Cardiac septum (tissue), 1 donor: ENCODE data around the gene HHIP. TPM values are rescaled to one million over a fixed set of nuclear protein-coding genes. Genes with fewer than 3 reads are reported as not detected.

Experiments
- DNase-seq: peaks from one replicate; pipeline ENCODE4 v3.0.0-alpha.2; 2020; ENCODE audit warnings: low spot score
- intact Hi-C: fragments of 100-400 bp; cut with DNase I; formaldehyde crosslinking; loops from one replicate; pipeline ENCODE4 v1.14.0; 2022
- total RNA-seq: library from RNA; stranded (reverse); fragmentation: NEBNext Ultra II Directional; extraction: Animal tissue kit (Norgen Biotek cat#: 25700); gene quantifications from one replicate; pipeline ENCODE4 v1.2.1, GENCODE V29; 2021
- donor health status: DM: no; HTN: no; CAD: no.

Gene HHIP
- total RNA-seq, 1 donor from 2014 or later = 0.30 TPM

DNA sequence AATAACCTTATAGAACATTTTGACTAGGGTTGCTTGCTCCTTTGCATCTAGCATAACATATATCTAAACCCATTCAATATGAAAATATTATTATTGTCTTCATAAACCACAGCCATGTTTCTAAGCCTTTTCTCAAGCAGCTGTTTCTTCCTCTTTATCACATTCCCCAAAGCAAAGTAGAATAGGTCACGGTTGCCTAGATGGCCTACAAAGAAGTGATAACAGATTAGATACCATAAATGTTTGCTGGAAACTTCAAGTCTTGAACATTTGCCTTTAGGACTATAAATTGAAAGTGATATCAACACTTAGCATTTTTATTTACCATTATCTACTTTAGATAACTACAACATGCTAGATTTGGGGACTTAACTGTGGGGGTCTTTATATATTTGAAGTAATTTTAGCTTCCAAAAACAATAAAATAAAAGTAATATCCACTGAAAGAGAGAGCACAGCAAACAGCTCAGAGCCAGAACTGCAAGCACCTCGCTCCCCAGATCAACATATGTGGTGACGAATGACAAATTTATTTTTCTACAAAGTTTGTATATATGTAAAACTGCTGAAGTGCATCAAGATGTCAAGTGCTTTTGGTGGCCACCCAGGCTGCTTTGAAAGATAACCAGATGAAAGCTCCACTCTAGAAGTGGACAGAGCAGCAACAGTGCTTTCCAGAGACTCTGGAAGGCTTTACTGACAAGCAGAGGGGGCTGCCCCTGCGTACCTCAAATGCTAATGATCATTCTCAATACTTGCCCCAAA, 8.0 kb downstream of the HHIP start:
- intact Hi-C loops = no loop called here
- DNase-seq = no peak

DNA sequence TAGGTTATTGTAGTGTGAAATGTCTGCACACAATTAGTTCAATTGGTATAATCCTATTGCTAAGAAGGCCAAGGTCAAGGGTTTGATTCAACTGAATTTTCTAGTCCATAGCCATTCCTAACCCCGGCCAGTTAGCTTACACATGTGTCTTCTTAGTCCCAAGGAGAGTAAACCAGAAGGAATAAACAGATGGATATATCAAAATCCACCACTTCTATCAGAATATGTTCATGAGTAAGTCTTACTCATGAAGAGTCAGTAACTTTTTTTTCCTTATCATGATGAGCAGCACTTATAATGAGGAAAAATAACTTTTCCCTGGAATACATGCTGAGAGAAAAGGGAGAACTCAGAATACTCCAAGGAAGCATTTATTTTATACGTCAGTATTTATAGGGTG, 9.5 kb downstream of the HHIP start:
- no peak for DNase-seq
- intact Hi-C loops = no loop called here

DNA sequence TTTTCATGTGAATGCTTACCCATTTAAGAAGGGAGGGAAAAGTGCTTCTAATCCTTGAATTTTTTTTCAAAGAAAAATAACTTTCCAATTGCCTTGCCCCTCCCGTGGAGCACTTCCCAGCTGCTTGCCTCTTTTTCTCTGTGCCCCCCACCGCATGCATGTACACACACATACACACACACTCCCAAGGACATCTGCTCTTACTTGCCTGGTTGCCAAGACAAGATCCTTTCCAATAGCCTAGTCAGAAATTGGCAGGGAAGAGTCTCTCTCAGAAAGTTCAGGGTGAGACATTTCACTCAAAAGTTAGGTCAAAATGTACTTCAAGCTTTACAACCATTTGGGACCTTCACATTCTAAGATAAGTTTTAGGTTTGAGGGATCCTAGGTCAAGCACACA, 10.9 kb downstream of the HHIP start:
- intact Hi-C loops = no loop called here
- DNase-seq = no peak

DNA sequence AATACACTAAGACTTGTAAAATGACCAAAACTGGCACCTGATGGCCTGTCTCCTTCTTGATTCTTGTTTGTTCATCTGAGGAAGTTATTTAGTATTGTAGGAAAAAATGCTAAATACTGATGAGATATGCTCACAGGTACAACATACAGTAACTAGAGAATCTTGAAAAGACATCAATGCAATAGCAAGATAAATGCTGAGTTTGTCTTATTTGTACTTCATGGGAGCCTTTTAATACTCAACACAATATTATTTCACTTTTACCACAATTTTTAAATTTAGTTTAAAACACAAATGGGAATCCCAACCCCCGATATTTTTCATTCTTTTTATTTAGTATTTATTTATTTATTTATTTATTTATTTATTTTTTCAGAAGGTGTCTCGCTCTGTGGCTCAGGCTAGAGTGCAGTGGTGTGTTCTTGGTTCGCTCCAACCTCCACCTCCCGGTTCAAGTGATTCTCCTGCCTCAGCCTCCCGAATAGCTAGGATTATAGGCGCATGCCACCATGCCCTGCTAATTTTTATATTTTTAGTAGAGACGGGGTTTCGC, 12.1 kb downstream of the HHIP start:
- intact Hi-C loops = no loop called here
- DNase-seq = no peak

DNA sequence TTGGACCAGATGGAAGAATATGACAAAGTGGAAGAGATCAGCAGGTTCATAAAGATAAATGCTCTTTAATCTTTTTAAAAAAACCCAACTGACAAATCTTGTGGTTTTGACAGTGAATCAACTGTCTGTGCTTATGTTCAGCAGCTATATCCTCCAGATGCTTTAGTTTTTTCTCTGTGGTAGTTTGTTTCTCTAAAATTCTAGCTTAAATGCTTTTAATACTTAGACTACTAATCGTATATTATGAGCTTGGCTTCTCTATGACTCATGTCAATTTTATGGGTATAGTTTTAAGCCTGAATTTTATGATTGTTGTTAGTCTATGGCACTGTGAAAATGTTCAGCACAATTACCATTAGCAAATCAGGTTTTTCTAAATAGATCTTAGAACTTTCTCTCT, 12.9 kb downstream of the HHIP start:
- intact Hi-C loops = no loop called here

DNA sequence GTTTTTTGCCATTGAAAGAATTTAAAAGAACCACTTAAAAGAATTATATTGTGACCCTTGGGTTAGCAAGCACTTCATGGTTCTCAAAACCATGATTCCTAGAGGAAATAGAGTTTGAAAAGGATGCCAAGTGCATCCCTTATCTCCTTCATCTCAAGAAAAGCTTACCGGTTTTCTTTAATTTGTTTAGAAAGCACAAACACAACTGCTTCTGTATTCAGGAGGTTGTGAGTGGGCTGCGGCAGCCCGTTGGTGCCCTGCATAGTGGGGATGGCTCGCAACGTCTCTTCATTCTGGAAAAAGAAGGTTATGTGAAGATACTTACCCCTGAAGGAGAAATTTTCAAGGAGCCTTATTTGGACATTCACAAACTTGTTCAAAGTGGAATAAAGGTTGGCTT, 13.5 kb downstream of the HHIP start:
- DNase-seq = no peak
- intact Hi-C loops = no loop called here

More for the DNA sequence above, 12.9 kb downstream of the HHIP start:
- DNase-seq = no peak

DNA sequence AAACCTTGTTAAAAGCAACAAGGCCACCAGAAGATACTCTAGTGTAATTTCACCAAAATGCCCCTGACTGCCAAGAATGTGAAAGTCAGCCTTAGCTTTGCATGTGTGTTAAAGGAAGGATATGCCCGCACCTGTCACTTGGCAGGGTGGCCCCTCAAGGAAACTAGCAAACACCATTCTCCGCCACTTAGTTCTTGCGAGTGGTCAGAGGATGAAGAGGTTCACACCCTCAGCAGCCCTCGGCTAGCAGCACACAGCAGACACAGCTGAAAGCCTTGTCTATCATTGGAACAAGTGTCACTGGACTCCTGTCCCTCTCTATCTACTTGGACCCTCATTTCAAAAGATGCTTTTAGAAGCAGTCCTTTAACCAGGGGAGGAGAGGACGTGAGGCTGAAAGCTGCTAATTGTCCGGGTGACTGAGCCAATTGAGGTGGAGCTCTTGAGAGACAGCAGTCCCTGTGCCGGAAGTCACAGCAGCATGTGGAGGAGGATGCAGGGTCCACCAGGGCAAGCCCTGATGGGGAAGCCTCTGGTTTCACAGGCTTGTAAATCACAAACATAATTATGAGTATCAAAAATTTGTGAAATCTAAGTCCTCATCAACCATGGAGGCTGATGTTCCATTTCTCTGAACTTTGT, 18.0 kb downstream of the HHIP start:
- intact Hi-C loops = no loop called here
- DNase-seq = peak; percentile 63

DNA sequence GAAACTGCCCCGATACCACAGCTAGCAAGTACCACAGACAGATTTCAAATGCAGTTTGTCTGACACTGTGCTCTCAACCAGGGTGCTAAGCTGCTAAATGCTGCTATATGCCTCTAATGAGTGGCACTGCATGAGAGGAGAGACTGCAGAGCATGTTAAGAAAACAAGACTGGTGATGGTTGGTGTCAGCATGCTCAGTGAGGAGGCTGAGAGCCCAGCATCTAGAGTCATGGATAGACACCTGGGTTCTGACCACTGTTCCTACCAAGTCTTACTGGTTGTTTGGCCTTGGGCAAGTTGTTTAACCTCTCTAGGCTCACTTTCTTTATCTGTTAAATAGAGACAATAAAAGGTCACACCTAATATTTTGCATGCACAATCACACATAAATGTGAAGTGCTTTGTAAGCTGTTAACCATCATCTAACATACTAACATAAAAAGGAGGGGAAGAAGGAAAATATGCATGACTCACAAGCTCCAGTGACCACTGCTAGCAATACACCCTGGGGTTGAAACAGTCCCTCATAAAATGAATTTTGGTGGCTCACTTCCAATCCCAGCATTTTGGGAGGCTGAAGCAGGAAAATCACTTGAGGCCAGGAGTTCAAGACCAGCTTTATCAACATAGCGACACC, 20.7 kb downstream of the HHIP start:
- no peak for DNase-seq

DNA sequence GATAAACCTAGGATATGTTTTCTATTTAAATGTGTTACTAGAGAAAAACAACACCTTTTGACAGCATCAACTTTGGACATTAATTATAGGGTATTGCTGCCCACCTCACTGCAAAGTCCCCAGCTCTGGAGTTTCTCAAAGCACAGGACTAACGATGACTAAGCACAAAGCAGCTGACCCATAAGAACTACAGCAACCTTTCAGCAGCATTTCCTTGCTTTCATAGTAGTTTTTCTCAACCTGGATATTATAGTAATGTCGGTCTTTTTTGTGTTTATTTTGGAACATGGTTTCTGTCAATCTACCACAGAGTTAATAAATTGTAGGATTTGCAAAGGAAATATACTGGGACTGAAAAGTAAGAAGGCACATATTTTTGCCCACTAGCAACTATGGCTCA, 21.5 kb downstream of the HHIP start:
- intact Hi-C loops = no loop called here
- DNase-seq = no peak

More for the DNA sequence above, 20.7 kb downstream of the HHIP start:
- intact Hi-C loops = no loop called here

DNA sequence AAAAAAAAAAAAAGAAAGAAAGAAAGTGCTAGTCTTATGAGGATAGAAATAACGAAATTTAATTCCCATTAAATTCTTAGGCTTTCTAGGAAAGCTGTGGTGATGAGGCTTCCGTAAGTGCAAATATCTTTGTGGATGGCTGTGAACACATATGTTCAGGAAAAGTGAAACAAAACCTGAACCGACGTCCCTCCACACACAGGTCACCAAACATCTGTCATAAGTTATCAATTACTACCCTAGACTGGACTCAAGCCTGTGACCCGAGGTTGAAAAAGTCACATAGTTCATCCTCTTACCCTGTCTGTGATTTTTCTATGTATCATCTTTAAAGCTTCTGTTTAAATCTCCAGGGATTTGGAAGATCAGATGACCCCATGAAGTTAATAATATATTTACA, 24.8 kb downstream of the HHIP start:
- intact Hi-C loops = no loop called here
- no peak for DNase-seq

DNA sequence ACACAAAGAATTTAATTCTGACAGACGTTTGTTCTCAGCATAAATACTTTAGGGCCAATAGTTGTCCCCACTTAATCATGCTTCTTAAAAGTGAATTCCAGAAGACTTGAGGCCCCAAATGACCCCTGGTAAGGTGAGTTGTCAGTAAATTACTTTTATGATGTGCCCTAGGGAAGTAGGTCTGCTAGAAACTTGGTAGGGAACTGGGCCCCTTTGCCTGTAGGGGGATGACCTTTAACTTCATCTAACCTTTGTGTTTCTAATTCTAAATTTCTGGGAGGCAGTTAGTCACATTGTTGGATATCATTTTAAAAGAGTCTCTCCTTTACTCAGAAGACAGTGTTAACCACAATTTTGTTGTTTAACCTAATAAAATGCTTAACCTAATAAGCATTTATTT, 28.8 kb downstream of the HHIP start:
- DNase-seq = no peak

DNA sequence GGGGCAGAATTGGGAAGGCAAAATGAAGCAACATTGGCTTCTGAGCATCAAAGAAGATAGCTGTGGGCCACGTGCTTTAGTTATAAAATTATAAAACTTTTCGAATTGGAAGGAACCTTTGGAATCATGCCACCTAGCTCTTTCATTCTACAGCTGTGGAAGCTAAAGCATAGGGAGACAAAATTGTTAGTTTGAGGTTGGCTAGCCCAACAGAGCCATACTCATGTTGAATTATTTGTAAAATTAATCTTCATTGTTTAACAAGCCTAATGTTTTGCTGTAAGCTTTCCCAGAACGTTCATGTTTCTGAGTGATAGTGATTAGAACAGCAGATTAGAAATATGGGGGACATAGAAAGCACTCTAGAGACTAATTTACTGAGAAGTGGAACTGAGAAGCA, 35.9 kb downstream of the HHIP start:
- intact Hi-C loops = no loop called here
- no peak for DNase-seq

More for the DNA sequence above, 28.8 kb downstream of the HHIP start:
- intact Hi-C loops = no loop called here

DNA sequence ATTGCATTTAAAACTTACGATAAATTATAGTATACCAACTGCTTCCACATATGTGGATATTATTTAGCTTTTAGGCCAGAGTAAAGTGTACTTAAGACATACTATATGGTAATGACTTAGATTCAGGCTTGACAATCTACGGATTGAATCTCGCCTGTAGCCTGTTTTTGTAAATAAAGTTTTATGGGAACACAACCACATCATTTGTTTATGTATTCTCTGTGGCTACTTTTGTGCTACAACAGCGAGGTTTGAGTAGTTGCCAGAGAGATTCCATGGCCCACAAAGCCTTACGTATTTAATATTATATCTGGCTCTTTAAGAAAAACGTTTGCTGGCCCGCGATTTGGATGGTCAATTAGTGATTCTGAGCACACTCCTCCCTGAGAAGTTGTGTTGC, 37.6 kb downstream of the HHIP start:
- DNase-seq = no peak
- intact Hi-C loops = no loop called here

DNA sequence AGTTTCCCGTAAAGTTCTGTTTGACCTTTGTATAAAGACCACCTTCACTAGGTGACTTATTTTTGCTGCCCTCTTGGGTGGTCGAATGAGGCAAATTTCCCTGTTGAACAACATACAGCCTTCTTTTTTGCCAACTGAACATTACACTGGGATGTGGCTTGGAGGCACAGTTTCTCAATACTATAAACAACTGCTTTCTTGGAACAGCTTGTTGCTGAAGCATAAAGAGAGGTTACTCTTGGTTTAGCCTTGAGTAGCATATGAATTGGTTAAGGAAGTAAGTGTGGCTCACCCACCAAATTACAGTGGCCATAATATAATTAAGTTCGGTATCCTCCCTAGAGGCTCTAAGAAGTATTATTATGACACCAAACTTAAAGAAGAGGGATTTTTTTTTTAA, 40.0 kb downstream of the HHIP start:
- DNase-seq = no peak
- intact Hi-C loops = no loop called here

DNA sequence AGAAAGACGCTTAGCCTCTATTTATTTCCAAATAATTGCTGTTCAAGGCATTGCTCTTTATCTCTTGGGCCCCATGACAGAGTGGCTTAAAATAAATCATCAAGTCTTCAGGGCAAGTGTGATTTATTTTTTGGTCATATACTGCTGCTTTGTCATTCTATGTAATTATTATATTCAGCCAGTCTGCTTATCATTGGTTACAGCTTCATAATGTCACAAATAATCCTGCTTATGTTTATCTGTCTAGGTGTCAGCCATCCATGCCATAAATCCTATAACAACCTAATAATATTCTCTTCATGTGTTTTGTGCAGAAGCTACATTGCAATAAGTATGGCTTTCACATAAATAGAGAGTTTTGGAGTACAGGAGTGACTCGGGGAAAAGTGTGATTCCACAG, 41.0 kb downstream of the HHIP start:
- no peak for DNase-seq
- intact Hi-C loops = no loop called here

DNA sequence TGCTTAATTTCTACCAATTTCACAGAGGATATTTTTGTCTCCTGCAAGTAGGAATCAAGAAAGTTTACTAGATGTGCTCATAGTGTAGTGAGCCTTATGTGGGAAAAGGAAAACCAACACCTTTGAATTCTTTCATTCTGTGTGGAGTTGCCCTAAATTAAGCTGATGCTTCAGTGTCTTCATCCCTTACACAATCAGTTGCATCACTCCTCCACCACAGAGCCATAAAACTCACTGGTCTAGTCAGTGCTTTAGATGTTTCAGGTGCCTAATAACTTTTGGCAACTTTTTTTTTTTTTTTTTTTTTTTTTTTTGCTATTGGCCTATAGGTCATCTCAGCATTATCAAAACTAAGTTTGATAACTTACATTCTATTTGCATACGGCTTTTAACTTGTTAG, 41.5 kb downstream of the HHIP start:
- intact Hi-C loops = no loop called here
- DNase-seq = no peak

DNA sequence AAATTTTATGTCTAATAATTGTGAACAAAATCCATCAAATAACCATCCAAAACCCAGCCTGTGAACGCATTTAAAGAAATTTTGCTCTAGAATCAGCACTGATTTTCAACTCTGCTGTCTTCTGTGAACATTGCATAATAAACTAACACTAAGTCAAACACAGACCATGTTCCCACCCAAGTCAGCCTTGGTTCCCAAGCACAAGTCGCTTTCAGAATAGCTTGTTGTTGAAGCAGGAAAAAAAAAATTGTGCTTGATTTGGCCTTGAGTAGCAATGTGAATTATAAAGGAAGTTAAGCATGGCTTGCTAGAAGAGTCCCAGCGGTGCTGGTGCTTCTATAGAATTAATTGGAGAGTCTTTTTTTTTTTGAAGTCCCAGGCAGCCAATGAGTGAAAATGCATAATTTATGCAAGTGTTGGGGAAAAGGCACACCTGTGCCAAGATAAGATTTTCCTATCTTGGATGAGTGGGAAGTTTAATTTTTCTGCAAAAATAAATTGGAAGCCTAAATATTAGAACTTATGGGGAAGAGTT, 42.1 kb downstream of the HHIP start:
- intact Hi-C loops = no loop called here
- DNase-seq = no peak

DNA sequence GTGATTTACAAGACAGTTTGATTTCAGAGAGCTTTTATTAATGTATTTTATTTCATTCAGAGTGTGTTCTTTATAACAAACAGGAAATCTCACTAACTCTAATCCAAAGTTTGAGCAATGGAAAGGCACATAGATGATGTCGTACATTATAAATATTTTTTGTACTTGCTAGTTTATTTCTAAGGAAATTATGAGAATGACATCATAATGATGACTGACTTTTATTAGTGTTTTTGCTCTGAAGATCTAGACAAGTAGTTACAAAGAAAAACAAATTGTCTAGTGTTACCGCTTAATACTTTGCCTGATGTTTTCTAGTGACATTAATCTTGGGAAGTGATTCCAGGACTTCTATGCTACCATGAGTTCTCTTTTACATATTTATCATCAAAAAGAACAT, 43.2 kb downstream of the HHIP start:
- intact Hi-C loops = no loop called here
- no peak for DNase-seq

DNA sequence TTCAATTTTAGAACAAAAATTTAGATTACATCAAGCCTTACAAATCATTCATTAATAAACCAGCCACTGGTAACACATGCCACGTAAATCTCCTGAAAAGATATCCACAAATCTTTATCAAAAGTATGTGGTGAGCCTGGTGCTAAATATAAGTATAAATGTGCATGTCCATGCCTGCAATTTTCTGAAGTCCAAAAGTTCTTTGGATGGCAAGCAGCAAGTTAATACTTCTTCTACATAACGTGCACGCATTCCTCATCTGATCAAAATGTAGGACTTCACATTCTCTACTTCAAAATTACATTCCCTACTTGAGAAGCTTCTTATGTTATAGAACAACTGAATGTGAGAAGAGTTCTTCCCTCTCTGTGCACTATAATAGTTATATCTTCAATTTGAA, 49.8 kb downstream of the HHIP start:
- no peak for DNase-seq
- intact Hi-C loops = no loop called here

DNA sequence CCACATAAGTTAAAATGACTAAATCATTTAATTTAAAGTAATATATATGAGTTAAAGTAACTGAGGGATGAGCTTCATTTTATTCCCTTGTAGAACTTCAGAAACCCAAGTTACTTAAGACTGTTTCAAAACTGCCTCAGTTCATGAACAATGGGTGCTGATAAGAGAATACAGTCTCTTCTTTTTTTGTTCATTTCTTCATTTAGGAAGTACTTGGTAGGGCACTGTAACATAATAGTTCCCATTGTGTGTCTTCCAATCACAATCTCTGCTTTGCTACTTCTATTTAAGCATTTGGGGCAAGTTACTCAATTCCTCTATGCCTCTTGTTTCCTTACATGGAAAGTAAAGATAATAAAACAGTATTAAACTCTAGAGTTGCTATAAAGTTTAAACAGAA, 50.4 kb downstream of the HHIP start:
- intact Hi-C loops = no loop called here
- no peak for DNase-seq

DNA sequence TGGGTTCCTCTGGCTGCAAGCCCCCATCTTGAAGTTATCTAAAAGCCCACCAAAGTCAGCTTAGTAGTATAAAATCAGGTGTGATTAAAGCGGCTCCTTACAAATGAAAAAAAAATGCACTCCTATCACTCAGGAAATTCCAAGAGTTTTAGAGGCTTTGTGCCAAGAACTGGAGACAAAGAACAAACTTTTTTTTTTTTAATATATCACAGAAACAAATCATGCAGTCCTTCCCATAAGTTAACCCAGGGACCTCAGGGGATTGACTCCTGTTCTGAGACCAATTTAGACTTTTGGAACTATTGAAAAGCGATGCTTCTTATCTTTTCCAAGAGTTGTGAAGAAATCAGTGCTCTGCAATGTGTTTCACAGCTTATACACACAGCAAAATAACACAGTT, 53.6 kb downstream of the HHIP start:
- DNase-seq = no peak
- intact Hi-C loops = no loop called here
